Cardiac muscle cell (in vitro differentiated cells and primary cell): ENCODE measurements around the gene SUSD2. TPM values are rescaled to one million over a fixed set of nuclear protein-coding genes. Genes with fewer than 3 reads are reported as not detected.
"Not testable (repeated sequence)": the region's sequence is repeated elsewhere in the genome, so short reads cannot be mapped to it uniquely, and the experiment has no call there.

Source experiments
- DNase-seq, 2 donors: peaks; one replicate each; pipeline versions ENCODE4 v3.0.0 to v3.0.0-alpha.2; 2010 to 2017; ENCODE audit warnings: low read depth in 1 of 2, low spot score in 1 of 2
- H3K27ac ChIP-seq: fragments of 200-600 bp; sonication (generic); 2 replicates; pipeline ENCODE4 v1.5.1; 2016
- H3K27me3 ChIP-seq: fragments of 200-600 bp; sonication (generic); 2 replicates; pipeline ENCODE4 v1.6.0; 2016; ENCODE audit warnings: control low read depth
- H3K36me3 ChIP-seq: fragments of 200-600 bp; sonication (generic); 2 replicates; pipeline ENCODE4 v1.5.1; 2016; ENCODE audit warnings: control low read depth
- H3K4me1 ChIP-seq: fragments of 200-600 bp; sonication (generic); 2 replicates; pipeline ENCODE4 v1.8.1; 2017; ENCODE audit warnings: low read depth, mild to moderate bottlenecking, mixed run types
- H3K4me3 ChIP-seq: fragments of 200-600 bp; sonication (generic); 2 replicates; pipeline ENCODE4 v1.5.1; 2016; ENCODE audit warnings: mild to moderate bottlenecking
- H3K9me3 ChIP-seq: fragments of 200-600 bp; sonication (generic); 2 replicates; pipeline ENCODE4 v1.5.1; 2017; ENCODE audit warnings: low read depth, mild to moderate bottlenecking, control low read depth
- polyA plus RNA-seq: library from polyadenylated mRNA; unstranded; fragments of >200 nt; fragmentation: Nextera tagmentation; extraction: Ambion mirVana; gene quantifications from 2 replicates; pipeline ENCODE4 v1.2.1, GENCODE V29; 2016
- total RNA-seq: library from RNA; depleted of rRNA; stranded (reverse); fragments of >200 nt; gene quantifications from 2 replicates; pipeline ENCODE4 v1.2.3, GENCODE V29; 2016
- TF ChIP-seq, protein P1 (sequence below): IDR thresholded peaks from 2 replicates; pipeline ENCODE4 v1.5.1; 2012; ENCODE audit warnings: low read depth, mild to moderate bottlenecking, low read length

SUSD2 gene, protein sequence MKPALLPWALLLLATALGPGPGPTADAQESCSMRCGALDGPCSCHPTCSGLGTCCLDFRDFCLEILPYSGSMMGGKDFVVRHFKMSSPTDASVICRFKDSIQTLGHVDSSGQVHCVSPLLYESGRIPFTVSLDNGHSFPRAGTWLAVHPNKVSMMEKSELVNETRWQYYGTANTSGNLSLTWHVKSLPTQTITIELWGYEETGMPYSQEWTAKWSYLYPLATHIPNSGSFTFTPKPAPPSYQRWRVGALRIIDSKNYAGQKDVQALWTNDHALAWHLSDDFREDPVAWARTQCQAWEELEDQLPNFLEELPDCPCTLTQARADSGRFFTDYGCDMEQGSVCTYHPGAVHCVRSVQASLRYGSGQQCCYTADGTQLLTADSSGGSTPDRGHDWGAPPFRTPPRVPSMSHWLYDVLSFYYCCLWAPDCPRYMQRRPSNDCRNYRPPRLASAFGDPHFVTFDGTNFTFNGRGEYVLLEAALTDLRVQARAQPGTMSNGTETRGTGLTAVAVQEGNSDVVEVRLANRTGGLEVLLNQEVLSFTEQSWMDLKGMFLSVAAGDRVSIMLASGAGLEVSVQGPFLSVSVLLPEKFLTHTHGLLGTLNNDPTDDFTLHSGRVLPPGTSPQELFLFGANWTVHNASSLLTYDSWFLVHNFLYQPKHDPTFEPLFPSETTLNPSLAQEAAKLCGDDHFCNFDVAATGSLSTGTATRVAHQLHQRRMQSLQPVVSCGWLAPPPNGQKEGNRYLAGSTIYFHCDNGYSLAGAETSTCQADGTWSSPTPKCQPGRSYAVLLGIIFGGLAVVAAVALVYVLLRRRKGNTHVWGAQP
- total RNA-seq (2.2 and 2.6 TPM in 2 replicates), polyA plus RNA-seq (1.8 and 2.2 TPM in 2 replicates)

DNA sequence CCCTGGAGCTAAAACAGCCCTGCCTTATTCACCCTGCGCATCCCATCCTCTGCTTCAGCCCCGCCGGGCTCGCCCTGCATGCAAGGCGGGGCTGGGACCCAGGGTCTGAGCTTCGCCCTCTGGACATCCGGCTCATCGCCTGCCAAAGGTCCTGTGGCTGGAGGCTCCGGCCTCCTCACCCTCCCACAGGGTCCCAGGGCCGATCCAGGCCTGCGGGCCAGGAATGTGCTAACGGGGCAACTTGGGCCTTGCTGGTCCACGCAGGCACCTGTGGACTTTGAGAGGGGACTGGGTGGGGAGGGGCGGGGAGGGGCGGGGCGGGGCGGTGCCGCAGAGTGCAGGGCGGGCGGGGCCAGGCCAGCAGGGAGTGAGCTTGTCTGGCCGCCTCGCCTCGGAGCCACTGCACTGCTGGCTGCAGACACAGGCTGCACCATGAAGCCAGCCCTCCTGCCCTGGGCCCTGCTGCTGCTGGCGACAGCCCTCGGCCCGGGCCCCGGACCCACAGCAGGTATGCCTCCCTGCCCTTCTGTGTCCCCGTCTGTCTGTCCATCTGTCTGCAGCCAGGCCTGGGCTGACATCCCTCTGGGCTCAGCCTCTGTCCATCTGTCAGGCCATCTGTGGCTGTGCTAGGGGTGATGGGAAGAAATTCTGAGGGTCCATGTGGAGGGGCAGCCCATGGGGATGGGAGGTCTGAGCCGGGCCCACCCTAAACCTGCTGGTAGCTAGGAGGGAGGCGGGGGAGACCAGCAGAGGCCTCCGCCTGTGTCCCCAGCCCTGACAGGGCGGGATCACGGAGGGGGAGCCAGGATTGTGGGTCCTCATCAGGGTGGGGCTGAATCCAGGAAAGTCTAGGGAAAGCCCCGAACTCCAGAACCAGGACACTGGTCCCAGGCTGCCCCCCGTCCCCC is at the start of gene SUSD2:
TSS of gene SUSD2 (plus strand) at position 400 of the 908 bp plus-strand sequence. CDS start at position 433, 33 bp downstream.
- peaks cover 6% of the 10 kb centered on the region for H3K36me3 ChIP-seq
- H3K9me3 ChIP-seq = no peaks in the 10 kb centered on the region
- no peaks in the 10 kb centered on the region for H3K27me3 ChIP-seq
- no peak within 1 kb of the TSS for H3K27ac ChIP-seq
- H3K4me3 ChIP-seq = no peak within 1 kb of the TSS
- DNase-seq = peak in 1 of 2 donors; percentile 35
- TF ChIP-seq, protein P1, sequence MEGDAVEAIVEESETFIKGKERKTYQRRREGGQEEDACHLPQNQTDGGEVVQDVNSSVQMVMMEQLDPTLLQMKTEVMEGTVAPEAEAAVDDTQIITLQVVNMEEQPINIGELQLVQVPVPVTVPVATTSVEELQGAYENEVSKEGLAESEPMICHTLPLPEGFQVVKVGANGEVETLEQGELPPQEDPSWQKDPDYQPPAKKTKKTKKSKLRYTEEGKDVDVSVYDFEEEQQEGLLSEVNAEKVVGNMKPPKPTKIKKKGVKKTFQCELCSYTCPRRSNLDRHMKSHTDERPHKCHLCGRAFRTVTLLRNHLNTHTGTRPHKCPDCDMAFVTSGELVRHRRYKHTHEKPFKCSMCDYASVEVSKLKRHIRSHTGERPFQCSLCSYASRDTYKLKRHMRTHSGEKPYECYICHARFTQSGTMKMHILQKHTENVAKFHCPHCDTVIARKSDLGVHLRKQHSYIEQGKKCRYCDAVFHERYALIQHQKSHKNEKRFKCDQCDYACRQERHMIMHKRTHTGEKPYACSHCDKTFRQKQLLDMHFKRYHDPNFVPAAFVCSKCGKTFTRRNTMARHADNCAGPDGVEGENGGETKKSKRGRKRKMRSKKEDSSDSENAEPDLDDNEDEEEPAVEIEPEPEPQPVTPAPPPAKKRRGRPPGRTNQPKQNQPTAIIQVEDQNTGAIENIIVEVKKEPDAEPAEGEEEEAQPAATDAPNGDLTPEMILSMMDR = no peak
- H3K4me1 ChIP-seq = no peaks in the 10 kb centered on the region

DNA sequence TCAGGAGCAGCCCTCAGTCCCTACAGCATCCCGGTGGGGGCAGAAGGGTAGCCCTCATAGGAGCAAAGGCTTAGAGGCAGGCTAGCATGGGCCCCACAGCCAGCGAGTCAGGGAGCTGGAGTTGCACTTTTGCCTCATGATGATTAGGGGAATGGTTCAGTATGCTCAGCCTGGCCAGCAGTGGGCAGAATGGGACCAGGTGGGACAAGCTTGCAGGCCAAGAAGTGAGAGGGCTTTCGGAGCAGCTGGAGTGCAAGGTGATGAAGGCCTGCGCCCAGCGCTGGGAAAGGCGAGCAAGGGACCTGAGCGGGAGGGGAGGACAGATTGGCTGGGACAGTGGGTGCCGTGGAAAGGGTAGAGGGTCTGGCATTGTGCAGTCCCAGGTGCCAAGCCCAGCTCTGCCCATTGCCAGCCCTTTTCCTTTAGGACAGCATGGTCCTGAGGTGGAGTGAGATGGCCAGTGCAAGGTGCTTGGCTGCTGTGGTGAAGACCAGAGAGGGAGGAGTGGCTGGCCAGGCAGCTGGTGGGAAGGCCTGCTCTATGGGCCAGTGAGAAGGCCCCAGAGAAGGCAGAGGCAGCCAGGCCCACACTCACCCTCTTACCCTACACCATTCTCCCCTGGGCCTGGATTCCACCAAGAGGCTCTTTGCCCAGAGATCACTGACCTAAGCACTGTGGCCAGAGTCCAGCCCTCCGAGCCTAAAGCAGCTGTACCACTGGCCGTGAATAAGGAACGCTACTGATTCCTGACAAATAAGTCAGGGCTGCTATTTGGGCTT is 47.9 kb upstream of the SUSD2 start:
- no peak overlapping the region for H3K27ac ChIP-seq
- no peaks in the 10 kb centered on the region for H3K4me1 ChIP-seq
- TF ChIP-seq, protein P1 = peak; percentile 23
- no peak overlapping the region for H3K4me3 ChIP-seq
- H3K9me3 ChIP-seq = no peaks in the 10 kb centered on the region
- H3K36me3 ChIP-seq = peaks cover 4% of the 10 kb centered on the region
- DNase-seq = peak; percentile 18 to 50
- H3K27me3 ChIP-seq = no peaks in the 10 kb centered on the region

DNA sequence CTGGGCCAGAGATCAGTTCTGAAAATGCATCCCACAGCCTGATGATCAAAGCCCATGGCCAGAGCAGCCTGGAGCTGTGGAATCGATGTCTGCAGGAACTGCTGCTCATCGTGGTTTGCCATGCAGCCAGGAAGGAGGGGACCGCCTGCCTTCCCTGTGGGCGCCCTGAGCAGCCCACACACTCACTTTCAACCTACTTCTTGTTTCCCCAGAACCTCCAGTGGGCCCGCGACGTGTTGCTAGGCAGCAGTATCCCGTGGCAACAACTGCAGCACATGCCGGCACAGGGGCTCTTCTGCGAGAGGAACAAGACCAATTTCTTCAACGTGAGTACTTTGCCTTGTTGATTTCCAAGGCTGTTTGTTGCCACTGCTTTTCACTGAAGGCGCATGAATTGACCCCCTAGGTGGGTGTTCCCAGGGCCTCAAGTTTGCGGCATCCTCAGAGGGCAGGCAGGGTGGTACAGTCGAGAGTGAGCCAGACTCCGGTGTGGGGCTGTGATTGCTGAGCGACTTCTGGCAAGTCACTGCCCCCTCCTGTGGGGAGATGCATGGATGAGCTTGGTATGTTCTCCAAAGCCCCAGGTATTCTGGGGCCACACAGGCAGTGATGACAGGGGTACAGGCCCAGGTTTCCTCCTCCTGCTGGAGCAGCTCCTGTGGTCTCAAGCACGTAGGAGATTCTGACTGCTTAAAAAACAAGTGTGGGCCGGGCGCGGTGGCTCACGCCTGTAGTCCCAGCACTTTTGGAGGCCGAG is 47.0 kb upstream of the SUSD2 start:
- Histone ChIP-seq H3K4me3 (no peak overlapping the region), H3K36me3 (peaks cover 4% of the 10 kb centered on the region), H3K27ac (no peak overlapping the region), H3K4me1 (peaks cover 3% of the 10 kb centered on the region), H3K9me3 (no peaks in the 10 kb centered on the region), H3K27me3 (no peaks in the 10 kb centered on the region)
- TF ChIP-seq, protein P1 = no peak
- DNase-seq = peak in 1 of 2 donors; percentile 34

DNA sequence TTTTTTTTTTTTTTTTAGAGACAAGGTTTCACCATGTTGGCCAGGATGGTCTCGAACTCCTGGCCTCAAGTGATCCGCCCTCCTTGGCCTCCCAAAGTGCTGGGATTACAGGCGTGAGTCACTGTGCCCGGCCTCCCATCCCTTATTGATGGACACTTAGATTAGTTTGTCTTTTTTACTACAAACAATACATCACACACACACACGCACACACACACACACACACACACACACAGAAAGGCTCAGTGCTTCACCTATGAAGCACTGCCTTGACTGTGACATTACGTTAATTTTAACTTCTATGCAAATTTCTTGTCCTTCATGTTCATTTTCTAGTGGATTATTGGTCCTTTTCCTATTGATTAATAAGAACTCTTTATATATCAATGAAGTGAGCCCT is 44.8 kb upstream of the SUSD2 start:
- not testable (repeated sequence) for H3K27ac ChIP-seq, H3K9me3 ChIP-seq, H3K27me3 ChIP-seq, H3K4me3 ChIP-seq, H3K36me3 ChIP-seq, DNase-seq, H3K4me1 ChIP-seq

DNA sequence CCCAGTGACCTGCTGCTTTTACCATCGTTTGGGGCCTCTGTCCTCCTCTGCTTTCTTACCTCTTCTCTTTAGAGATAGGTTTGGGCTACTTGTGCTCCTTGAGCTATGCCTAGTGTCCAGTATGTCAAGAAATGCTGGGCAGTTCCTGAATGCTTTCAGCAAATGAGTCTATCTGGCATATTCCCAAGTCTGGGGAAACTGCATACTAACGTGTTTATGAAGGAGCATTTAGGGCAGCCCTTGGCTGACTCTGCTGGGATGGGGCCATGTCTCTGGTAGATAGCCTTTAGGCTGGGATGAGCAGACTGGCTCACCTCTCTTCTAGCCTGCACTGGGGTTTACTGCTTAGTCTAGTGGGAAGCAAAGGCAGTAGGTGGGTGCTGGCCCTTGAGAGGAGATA is 43.7 kb upstream of the SUSD2 start:
- Histone ChIP-seq H3K27ac (no peak overlapping the region), H3K36me3 (peaks cover 4% of the 10 kb centered on the region), H3K27me3 (no peaks in the 10 kb centered on the region), H3K4me1 (peaks cover 3% of the 10 kb centered on the region), H3K9me3 (no peaks in the 10 kb centered on the region), H3K4me3 (no peak overlapping the region)
- TF ChIP-seq, protein P1 = no peak
- peak in 1 of 2 donors; percentile 81 for DNase-seq
